GM12878 (cell line): ENCODE results near the gene METTL3. TPM values are rescaled to one million over a fixed set of nuclear protein-coding genes. Genes with fewer than 3 reads are reported as not detected.

Experiments used
- ATAC-seq: fragments of 200-7000 bp; cut with Tn5 transposase; 3 replicates; pipeline ENCODE4 v1.9.1; 2020; ENCODE audit warnings: mild to moderate bottlenecking, moderate library complexity
- BruUV-seq: library from RNA; stranded (reverse); fragments of 400-500 nt; replicated peaks from 2 replicates; lab custom pipeline; 2021; lab: Mats Ljungman, UMichigan
- CTCF ChIA-PET: fragments of 300-600 bp; sonication (Branson Sonifier 250); formaldehyde crosslinking; extraction: SDS; loops from one replicate; lab custom pipeline; 2021; ENCODE audit warnings: inconsistent platforms; lab: Yijun Ruan, JAX
- POLR2A ChIA-PET: fragments of 350-600 bp; formaldehyde crosslinking; extraction: SDS; loops from one replicate; lab custom pipeline; 2021; ENCODE audit warnings: inconsistent platforms; lab: Charles Lee
- RAD21 ChIA-PET: fragments of 300-600 bp; sonication (Branson Sonifier 250); formaldehyde crosslinking; loops from one replicate; lab custom pipeline; 2023; ENCODE audit warnings: antibody characterized with exemption; ENCODE audit not compliant: unreplicated experiment; lab: Charles Lee
- SMC1A ChIA-PET: fragments of 300-600 bp; sonication (Branson Sonifier 250); formaldehyde crosslinking; loops from one replicate; lab custom pipeline; 2023; ENCODE audit not compliant: unreplicated experiment, uncharacterized antibody; lab: Charles Lee
- DNase-seq: peaks from one replicate; pipeline ENCODE4 v3.0.0-alpha.2; 2011; ENCODE audit warnings: low read depth, low spot score
- FAIRE-seq: peaks from 3 replicates; lab custom pipeline; 2011; peaks lifted over from hg19 to GRCh38; lab: Jason Lieb, UNC
- H2AFZ ChIP-seq: 2 replicates; pipeline ENCODE4 v1.6.0; 2011; ENCODE audit warnings: low read depth, low read length, control low read depth; ENCODE audit not compliant: control insufficient read depth
- H3K27ac ChIP-seq: 2 replicates; pipeline ENCODE4 v1.5.1; 2011; ENCODE audit warnings: control low read depth; ENCODE audit not compliant: control insufficient read depth, insufficient read depth
- H3K27me3 ChIP-seq, 2 experiments: replicated peaks in 1 of 2; 2 replicates each; pipeline versions ENCODE4 v1.6.0 to v1.6.1; 2011; ENCODE audit warnings: low read length in 1 of 2; ENCODE audit not compliant: control insufficient read depth in 2 of 2, insufficient read depth in 2 of 2
- H3K36me3 ChIP-seq, 2 experiments: 2 replicates each; pipeline ENCODE4 v1.5.1; 2011; ENCODE audit warnings: low read length in 1 of 2; ENCODE audit not compliant: control insufficient read depth in 2 of 2, insufficient read depth in 2 of 2
- H3K4me1 ChIP-seq: 2 replicates; pipeline ENCODE4 v1.6.1; 2011; ENCODE audit warnings: mild to moderate bottlenecking, low read length, moderate library complexity, mixed read lengths; ENCODE audit not compliant: control insufficient read depth, insufficient read depth
- H3K4me2 ChIP-seq: 2 replicates; pipeline ENCODE4 v1.6.0; 2011; ENCODE audit warnings: control low read depth; ENCODE audit not compliant: control insufficient read depth, insufficient read depth
- H3K4me3 ChIP-seq: fragments of 200-600 bp; sonication (generic); 2 replicates; pipeline ENCODE4 v1.5.1; 2016
- H3K79me2 ChIP-seq: 2 replicates; pipeline ENCODE4 v1.6.0; 2011; ENCODE audit warnings: low read length; ENCODE audit not compliant: control insufficient read depth, insufficient read depth
- H3K9ac ChIP-seq: 2 replicates; pipeline ENCODE4 v1.8.0; 2011; ENCODE audit warnings: low read length, control low read depth, mixed read lengths; ENCODE audit not compliant: control insufficient read depth, insufficient read depth
- H3K9me3 ChIP-seq: replicated peaks from 3 replicates; pipeline ENCODE4 v1.5.1; 2011; ENCODE audit warnings: mild to moderate bottlenecking, low read length; ENCODE audit not compliant: control insufficient read depth, insufficient read depth
- H4K20me1 ChIP-seq: 2 replicates; pipeline ENCODE4 v1.6.0; 2011; ENCODE audit not compliant: control insufficient read depth, insufficient read depth
- CHD2 ChIP-seq: IDR thresholded peaks from 2 replicates; pipeline ENCODE4 v1.6.1; 2011; ENCODE audit warnings: low read depth, low read length, improper control_type of control experiment, borderline replicate concordance
- RAD21 ChIP-seq: IDR thresholded peaks from 2 replicates; pipeline ENCODE4 v1.6.1; 2011; ENCODE audit warnings: mild to moderate bottlenecking, low read depth, low read length, moderate library complexity; ENCODE audit not compliant: insufficient read depth
- RB1 ChIP-seq: fragments of 450-650 bp; formaldehyde crosslinking; IDR thresholded peaks from 2 replicates; pipeline ENCODE4 v1.6.1; 2017; ENCODE audit warnings: mild to moderate bottlenecking, borderline replicate concordance
- SMC3 ChIP-seq: IDR thresholded peaks from 2 replicates; pipeline ENCODE4 v1.6.1; 2011; ENCODE audit warnings: low read length, improper control_type of control experiment, borderline replicate concordance
- SRF ChIP-seq, 2 experiments: IDR thresholded peaks; 2 replicates each; pipeline ENCODE4 v1.6.1; 2011; ENCODE audit warnings: low read depth in 2 of 2, low read length in 2 of 2, mild to moderate bottlenecking in 1 of 2, moderate library complexity in 1 of 2
- TARDBP ChIP-seq: IDR thresholded peaks from 2 replicates; pipeline ENCODE4 v1.6.1; 2016; ENCODE audit warnings: borderline replicate concordance
- YY1 ChIP-seq: IDR thresholded peaks from 2 replicates; pipeline ENCODE4 v1.6.1; 2011; ENCODE audit warnings: low read depth, mild to moderate bottlenecking, low read length
- whole genome bisulfite sequencing: methylation state at CpG from one replicate; pipeline ENCODE4 v1.1.6; 2016; ENCODE audit warnings: low lambda C conversion rate; ENCODE audit not compliant: insufficient replicate concordance, insufficient coverage; ENCODE audit errors: missing lambda C conversion rate; 5-methylcytosine and 5-hydroxymethylcytosine counted together
- in situ Hi-C: fragments of 300-500 bp; cut with MboI; formaldehyde crosslinking; loops from 9 replicates; pipeline ENCODE4 v1.14.3; 2018; ENCODE audit warnings: mixed read lengths
- intact Hi-C: fragments of 100-400 bp; cut with micrococcal nuclease; formaldehyde crosslinking; loops from one replicate; pipeline ENCODE4 v1.14.2; 2022; ENCODE audit not compliant: unreplicated experiment
- polyA plus RNA-seq, 11 experiments: library from polyadenylated mRNA; depleted of rRNA in 4 of 11; unstranded in 6 of 11; stranded (reverse) in 5 of 11; fragments of >200 nt; fragmentation: Nextera tagmentation in 4 of 11; fragmentation: Illumina TruSeq in 1 of 11; extraction: Ambion mirVana in 4 of 11; extraction: Trizol in 1 of 11; gene quantifications; 1 replicate in 1 of 11; 2 replicates in 10 of 11; pipeline versions ENCODE4 v1.2.1 to v1.2.3, GENCODE V29; 2011 to 2016; ENCODE audit warnings: inconsistent platforms in 2 of 11, missing spikeins in 2 of 11, low read depth in 1 of 11
- total RNA-seq, 4 experiments: library from RNA; depleted of rRNA in 3 of 4; stranded (reverse); fragments of >200 nt in 3 of 4; fragmentation: Illumina TruSeq in 1 of 4; extraction: Trizol in 1 of 4; gene quantifications; 2 replicates each; pipeline versions ENCODE4 v1.2.1 to v1.2.3, GENCODE V29; 2013 to 2021
- TF ChIP-seq, protein P1 (sequence below): fragments of 450-650 bp; IDR thresholded peaks from 2 replicates; pipeline ENCODE4 v1.6.1; 2018; ENCODE audit warnings: borderline replicate concordance, mild to moderate bottlenecking; ENCODE audit not compliant: partially characterized antibody
- TF ChIP-seq, protein P2 (sequence below): fragments of 450-650 bp; IDR thresholded peaks from 2 replicates; pipeline ENCODE4 v1.6.1; 2017; ENCODE audit warnings: borderline replicate concordance
- TF ChIP-seq, protein P3 (sequence below): fragments of 450-650 bp; IDR thresholded peaks from 2 replicates; pipeline ENCODE4 v1.6.1; 2017; ENCODE audit warnings: mild to moderate bottlenecking, low read depth, inconsistent platforms; ENCODE audit not compliant: poor library complexity, severe bottlenecking
- TF ChIP-seq, protein P4 (sequence below), 3 experiments: IDR thresholded peaks in 2 of 3; conservative IDR thresholded peaks in 1 of 3; 2 replicates each; pipeline ENCODE4 v1.5.1; 2011; ENCODE audit warnings: low read depth in 3 of 3, low read length in 3 of 3, mild to moderate bottlenecking in 3 of 3, control low read depth in 2 of 3, moderate library complexity in 2 of 3, inconsistent platforms in 1 of 3, mixed read lengths in 1 of 3; ENCODE audit not compliant: control insufficient read depth in 2 of 3, insufficient read depth in 1 of 3; ENCODE audit errors: extremely low read depth in 1 of 3

The METTL3 gene
- total and polyA plus RNA-seq, 10 of the 15 experiments (the other 5 are each of a cell fraction or from before 2014, with no cell fraction given) = 32.8 to 165 (median 65.5) TPM

DNA sequence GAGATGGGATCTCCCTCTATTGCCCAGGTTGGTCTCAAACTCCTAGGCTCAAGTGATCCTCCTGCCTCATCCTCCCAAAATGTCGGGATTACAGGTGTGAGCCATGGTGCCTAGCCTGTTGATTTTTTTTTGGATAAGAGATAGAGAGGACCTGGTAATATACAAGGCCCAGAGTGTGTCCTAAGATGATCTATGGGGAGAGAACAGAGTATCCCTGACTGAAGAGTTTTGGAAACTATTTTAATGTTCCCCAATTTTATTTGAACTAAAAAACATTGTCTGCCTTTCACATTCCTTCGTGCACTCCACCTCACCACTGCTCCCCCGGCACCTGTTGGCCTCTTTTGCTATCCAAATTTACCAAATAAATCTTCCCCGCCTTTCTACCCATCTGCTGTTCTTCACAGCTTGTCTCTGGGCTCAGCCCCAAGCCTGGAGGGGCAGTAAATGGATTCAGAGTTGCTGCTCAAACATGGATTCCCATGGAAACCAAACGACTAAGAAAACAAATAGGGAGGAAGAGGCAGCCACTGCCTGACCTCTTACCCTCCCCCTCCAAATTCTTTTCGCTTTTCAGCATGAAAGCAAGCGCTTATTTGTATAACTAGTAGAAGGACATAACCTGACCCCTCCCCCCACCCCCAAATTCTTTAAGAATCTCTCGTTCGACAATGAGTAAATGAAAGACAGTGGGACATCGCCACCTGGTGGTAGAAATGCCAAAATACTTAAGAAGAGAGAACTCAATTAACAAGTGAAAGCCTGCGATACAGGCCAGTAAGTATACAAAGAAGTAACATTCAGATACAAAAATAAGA is 46.2 kb upstream of the METTL3 start:
- FAIRE-seq (peak; percentile 92), ATAC-seq (peak; percentile 87), DNase-seq (peak; percentile 61)
- peak overlapping the region; percentile 26; the same call in 1 of the 2 replicates for H3K9ac ChIP-seq
- no peaks in the 10 kb centered on the region for H3K4me1 ChIP-seq
- no TSS peak for BruUV-seq
- H3K4me2 ChIP-seq = peak overlapping the region; percentile 57; the same call in 1 of the 2 replicates
- H2AFZ ChIP-seq = peak overlapping the region; percentile 86
- no peaks in the 10 kb centered on the region for H3K36me3 ChIP-seq
- SMC1A ChIA-PET = interaction anchor here (0.6 to 7.1 kb wide), 7 partner anchors 23 to 453 kb away, joined by 3 to 133 read pairs (median 5); no protein-coding TSS in a partner anchor
- no peaks in the 10 kb centered on the region for H3K9me3 ChIP-seq
- no peak overlapping the region for H3K27ac ChIP-seq
- H3K79me2 ChIP-seq = no peaks in the 10 kb centered on the region
- peak overlapping the region; percentile 4; the same call in 1 of the 2 replicates for H3K4me3 ChIP-seq
- WGBS = 17% methylated on average over 11 of the region's 11 CpGs
- intact Hi-C loops = loop anchor here (1.0 kb wide), 2 partner anchors 59 to 101 kb away; partner anchors contain the start of gene CHD8
- in situ Hi-C loops = loop anchor here (5.0 kb wide), 1 partner anchor 55 kb away; no protein-coding TSS in a partner anchor
- POLR2A ChIA-PET = interaction anchor here (0.5 to 1.6 kb wide), 5 partner anchors 50 to 287 kb away, joined by 3 to 6 read pairs (median 4); no protein-coding TSS in a partner anchor
- H4K20me1 ChIP-seq = no peaks in the 10 kb centered on the region
- RAD21 ChIA-PET = interaction anchor here (1.0 to 6.3 kb wide), 11 partner anchors 15 to 543 kb away, joined by 3 to 141 read pairs (median 6); partner anchors contain the start of genes CHD8, METTL3 and SALL2
- CTCF ChIA-PET = interaction anchor here (0.6 to 9.5 kb wide), 21 partner anchors 13 to 587 kb away, joined by 3 to 207 read pairs (median 4); partner anchors contain the start of genes CHD8, METTL3 and SALL2
- no peaks in the 10 kb centered on the region for H3K27me3 ChIP-seq
- TF ChIP-seq, protein P1, sequence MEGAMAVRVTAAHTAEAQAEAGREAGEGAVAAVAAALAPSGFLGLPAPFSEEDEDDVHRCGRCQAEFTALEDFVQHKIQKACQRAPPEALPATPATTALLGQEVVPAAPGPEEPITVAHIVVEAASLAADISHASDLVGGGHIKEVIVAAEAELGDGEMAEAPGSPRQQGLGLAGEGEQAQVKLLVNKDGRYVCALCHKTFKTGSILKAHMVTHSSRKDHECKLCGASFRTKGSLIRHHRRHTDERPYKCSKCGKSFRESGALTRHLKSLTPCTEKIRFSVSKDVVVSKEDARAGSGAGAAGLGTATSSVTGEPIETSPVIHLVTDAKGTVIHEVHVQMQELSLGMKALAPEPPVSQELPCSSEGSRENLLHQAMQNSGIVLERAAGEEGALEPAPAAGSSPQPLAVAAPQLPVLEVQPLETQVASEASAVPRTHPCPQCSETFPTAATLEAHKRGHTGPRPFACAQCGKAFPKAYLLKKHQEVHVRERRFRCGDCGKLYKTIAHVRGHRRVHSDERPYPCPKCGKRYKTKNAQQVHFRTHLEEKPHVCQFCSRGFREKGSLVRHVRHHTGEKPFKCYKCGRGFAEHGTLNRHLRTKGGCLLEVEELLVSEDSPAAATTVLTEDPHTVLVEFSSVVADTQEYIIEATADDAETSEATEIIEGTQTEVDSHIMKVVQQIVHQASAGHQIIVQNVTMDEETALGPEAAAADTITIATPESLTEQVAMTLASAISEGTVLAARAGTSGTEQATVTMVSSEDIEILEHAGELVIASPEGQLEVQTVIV = no peak
- TF ChIP-seq, protein P2, sequence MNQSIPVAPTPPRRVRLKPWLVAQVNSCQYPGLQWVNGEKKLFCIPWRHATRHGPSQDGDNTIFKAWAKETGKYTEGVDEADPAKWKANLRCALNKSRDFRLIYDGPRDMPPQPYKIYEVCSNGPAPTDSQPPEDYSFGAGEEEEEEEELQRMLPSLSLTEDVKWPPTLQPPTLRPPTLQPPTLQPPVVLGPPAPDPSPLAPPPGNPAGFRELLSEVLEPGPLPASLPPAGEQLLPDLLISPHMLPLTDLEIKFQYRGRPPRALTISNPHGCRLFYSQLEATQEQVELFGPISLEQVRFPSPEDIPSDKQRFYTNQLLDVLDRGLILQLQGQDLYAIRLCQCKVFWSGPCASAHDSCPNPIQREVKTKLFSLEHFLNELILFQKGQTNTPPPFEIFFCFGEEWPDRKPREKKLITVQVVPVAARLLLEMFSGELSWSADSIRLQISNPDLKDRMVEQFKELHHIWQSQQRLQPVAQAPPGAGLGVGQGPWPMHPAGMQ = no peak
- TF ChIP-seq TARDBP (no peak), SRF (IDR thresholded peaks at IDR 0.05; ENCODE audit: low read depth in 2 of 2, low read length in 2 of 2) (peak in 1 of 2 experiments; percentile 67; a peak in 1 of 4 replicates), RB1 (peak; percentile 46; the same call in 1 of the 2 replicates), RAD21 (peak; percentile 92), CHD2 (peak; percentile 64; the same call in 1 of the 2 replicates), YY1 (peak; percentile 71), SMC3 (peak; percentile 82)
- TF ChIP-seq, protein P3, sequence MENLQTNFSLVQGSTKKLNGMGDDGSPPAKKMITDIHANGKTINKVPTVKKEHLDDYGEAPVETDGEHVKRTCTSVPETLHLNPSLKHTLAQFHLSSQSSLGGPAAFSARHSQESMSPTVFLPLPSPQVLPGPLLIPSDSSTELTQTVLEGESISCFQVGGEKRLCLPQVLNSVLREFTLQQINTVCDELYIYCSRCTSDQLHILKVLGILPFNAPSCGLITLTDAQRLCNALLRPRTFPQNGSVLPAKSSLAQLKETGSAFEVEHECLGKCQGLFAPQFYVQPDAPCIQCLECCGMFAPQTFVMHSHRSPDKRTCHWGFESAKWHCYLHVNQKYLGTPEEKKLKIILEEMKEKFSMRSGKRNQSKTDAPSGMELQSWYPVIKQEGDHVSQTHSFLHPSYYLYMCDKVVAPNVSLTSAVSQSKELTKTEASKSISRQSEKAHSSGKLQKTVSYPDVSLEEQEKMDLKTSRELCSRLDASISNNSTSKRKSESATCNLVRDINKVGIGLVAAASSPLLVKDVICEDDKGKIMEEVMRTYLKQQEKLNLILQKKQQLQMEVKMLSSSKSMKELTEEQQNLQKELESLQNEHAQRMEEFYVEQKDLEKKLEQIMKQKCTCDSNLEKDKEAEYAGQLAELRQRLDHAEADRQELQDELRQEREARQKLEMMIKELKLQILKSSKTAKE = peak; percentile 62
- TF ChIP-seq, protein P4, sequence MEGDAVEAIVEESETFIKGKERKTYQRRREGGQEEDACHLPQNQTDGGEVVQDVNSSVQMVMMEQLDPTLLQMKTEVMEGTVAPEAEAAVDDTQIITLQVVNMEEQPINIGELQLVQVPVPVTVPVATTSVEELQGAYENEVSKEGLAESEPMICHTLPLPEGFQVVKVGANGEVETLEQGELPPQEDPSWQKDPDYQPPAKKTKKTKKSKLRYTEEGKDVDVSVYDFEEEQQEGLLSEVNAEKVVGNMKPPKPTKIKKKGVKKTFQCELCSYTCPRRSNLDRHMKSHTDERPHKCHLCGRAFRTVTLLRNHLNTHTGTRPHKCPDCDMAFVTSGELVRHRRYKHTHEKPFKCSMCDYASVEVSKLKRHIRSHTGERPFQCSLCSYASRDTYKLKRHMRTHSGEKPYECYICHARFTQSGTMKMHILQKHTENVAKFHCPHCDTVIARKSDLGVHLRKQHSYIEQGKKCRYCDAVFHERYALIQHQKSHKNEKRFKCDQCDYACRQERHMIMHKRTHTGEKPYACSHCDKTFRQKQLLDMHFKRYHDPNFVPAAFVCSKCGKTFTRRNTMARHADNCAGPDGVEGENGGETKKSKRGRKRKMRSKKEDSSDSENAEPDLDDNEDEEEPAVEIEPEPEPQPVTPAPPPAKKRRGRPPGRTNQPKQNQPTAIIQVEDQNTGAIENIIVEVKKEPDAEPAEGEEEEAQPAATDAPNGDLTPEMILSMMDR (IDR thresholded peaks at IDR 0.05 in 2 of 3, conservative IDR thresholded peaks at IDR 0.05 in 1 of 3; ENCODE audit: control insufficient read depth in 2 of 3, extremely low read depth in 1 of 3, insufficient read depth in 1 of 3, low read depth in 3 of 3, low read length in 3 of 3) = peak; percentile 48 to 74 (median 69)
